Lower leg skin (tissue), 3 donors: Measurements from ENCODE around the gene PIGL.

Experiments
- POLR2A ChIP-seq, 2 donors: fragments of 450-650 bp; IDR thresholded peaks; one replicate each; pipeline ENCODE4 v1.6.1; 2016 to 2017; ENCODE audit warnings: antibody characterized with exemption in 2 of 2, mild to moderate bottlenecking in 1 of 2, moderate library complexity in 1 of 2
- TF ChIP-seq, protein P1 (sequence below), 3 donors: fragments of 450-650 bp; IDR thresholded peaks; one replicate each; pipeline ENCODE4 v1.5.1; 2016; ENCODE audit warnings: antibody characterized with exemption in 3 of 3, mild to moderate bottlenecking in 3 of 3, moderate library complexity in 2 of 3

GRCh38 chr17:16222406-16222805 lies 5.4 kb downstream of the PIGL start:
- TF ChIP-seq POLR2A (IDR thresholded peaks at IDR 0.05): no peak
- TF ChIP-seq, protein P1, sequence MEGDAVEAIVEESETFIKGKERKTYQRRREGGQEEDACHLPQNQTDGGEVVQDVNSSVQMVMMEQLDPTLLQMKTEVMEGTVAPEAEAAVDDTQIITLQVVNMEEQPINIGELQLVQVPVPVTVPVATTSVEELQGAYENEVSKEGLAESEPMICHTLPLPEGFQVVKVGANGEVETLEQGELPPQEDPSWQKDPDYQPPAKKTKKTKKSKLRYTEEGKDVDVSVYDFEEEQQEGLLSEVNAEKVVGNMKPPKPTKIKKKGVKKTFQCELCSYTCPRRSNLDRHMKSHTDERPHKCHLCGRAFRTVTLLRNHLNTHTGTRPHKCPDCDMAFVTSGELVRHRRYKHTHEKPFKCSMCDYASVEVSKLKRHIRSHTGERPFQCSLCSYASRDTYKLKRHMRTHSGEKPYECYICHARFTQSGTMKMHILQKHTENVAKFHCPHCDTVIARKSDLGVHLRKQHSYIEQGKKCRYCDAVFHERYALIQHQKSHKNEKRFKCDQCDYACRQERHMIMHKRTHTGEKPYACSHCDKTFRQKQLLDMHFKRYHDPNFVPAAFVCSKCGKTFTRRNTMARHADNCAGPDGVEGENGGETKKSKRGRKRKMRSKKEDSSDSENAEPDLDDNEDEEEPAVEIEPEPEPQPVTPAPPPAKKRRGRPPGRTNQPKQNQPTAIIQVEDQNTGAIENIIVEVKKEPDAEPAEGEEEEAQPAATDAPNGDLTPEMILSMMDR (IDR thresholded peaks at IDR 0.05): no peak
